GM23338 (cell line): ENCODE measurements around the gene LMX1B. TPM values are rescaled to one million over a fixed set of nuclear protein-coding genes. Genes with fewer than 3 reads are reported as not detected.

Source experiments
- ATAC-seq: fragments of 200-7000 bp; cut with Tn5 transposase; 3 replicates; pipeline ENCODE4 v1.9.1; 2020
- DNase-seq: peaks from one replicate; pipeline ENCODE4 v3.0.0-alpha.2; 2015; ENCODE audit warnings: low spot score
- H2AFZ ChIP-seq: fragments of 200-600 bp; sonication (generic); 2 replicates; pipeline ENCODE4 v1.8.0; 2016; ENCODE audit warnings: antibody characterized with exemption, mild to moderate bottlenecking, moderate library complexity
- H3F3A ChIP-seq: fragments of 200-600 bp; sonication (generic); replicated peaks from 2 replicates; pipeline ENCODE4 v1.8.0; 2017; ENCODE audit warnings: antibody characterized with exemption, mixed run types, low read depth
- H3K27ac ChIP-seq: fragments of 200-600 bp; sonication (generic); 2 replicates; pipeline ENCODE4 v1.6.1; 2016; ENCODE audit warnings: low read depth
- H3K27me3 ChIP-seq: fragments of 200-600 bp; sonication (generic); 2 replicates; pipeline ENCODE4 v1.8.0; 2016; ENCODE audit warnings: mild to moderate bottlenecking, mixed run types, moderate library complexity; ENCODE audit not compliant: insufficient read depth
- H3K36me3 ChIP-seq: fragments of 200-600 bp; sonication (generic); 2 replicates; pipeline ENCODE4 v1.8.0; 2016; ENCODE audit warnings: mild to moderate bottlenecking; ENCODE audit not compliant: insufficient read depth
- H3K4me1 ChIP-seq: fragments of 200-600 bp; sonication (generic); 2 replicates; pipeline ENCODE4 v1.8.0; 2016; ENCODE audit warnings: mild to moderate bottlenecking, moderate library complexity; ENCODE audit not compliant: insufficient read depth
- H3K4me2 ChIP-seq: fragments of 200-600 bp; sonication (generic); 2 replicates; pipeline ENCODE4 v1.7.1; 2017; ENCODE audit warnings: mixed run types
- H3K4me3 ChIP-seq: fragments of 200-600 bp; sonication (generic); 2 replicates; pipeline ENCODE4 v1.6.1; 2016; ENCODE audit warnings: mixed run types
- H3K79me2 ChIP-seq: fragments of 200-600 bp; sonication (generic); replicated peaks from 2 replicates; pipeline ENCODE4 v1.8.0; 2017; ENCODE audit warnings: mild to moderate bottlenecking; ENCODE audit not compliant: insufficient read depth
- H3K9me2 ChIP-seq: fragments of 200-600 bp; sonication (generic); 2 replicates; pipeline ENCODE4 v1.8.0; 2017; ENCODE audit not compliant: insufficient read depth
- H4K20me1 ChIP-seq: fragments of 200-600 bp; sonication (generic); replicated peaks from 2 replicates; pipeline ENCODE4 v1.8.0; 2017; ENCODE audit warnings: mild to moderate bottlenecking; ENCODE audit not compliant: insufficient read depth
- H3K27ac Mint-ChIP-seq: 2 replicates; pipeline ENCODE4 v1.8.0; 2020; ENCODE audit warnings: inconsistent platforms, mild to moderate bottlenecking, moderate library complexity, mixed read lengths
- H3K27me3 Mint-ChIP-seq: 3 replicates; pipeline ENCODE4 v1.8.0; 2022; ENCODE audit warnings: low read depth, mild to moderate bottlenecking, moderate library complexity, mixed read lengths, inconsistent platforms; ENCODE audit not compliant: insufficient read depth, poor library complexity
- H3K36me3 Mint-ChIP-seq: 3 replicates; pipeline ENCODE4 v1.8.0; 2021; ENCODE audit warnings: low read depth, mild to moderate bottlenecking, inconsistent platforms, moderate library complexity, mixed read lengths
- H3K4me1 Mint-ChIP-seq: 3 replicates; pipeline ENCODE4 v1.8.0; 2020; ENCODE audit warnings: mild to moderate bottlenecking, inconsistent platforms, mixed read lengths
- H3K4me3 Mint-ChIP-seq: 3 replicates; pipeline ENCODE4 v1.8.0; 2021; ENCODE audit warnings: moderate library complexity, mild to moderate bottlenecking, inconsistent platforms, mixed read lengths
- H3K9me3 Mint-ChIP-seq: 3 replicates; pipeline ENCODE4 v1.8.0; 2020; ENCODE audit warnings: moderate library complexity, mild to moderate bottlenecking, inconsistent platforms, mixed read lengths
- EZH2 ChIP-seq: fragments of 200-600 bp; sonication (generic); IDR thresholded peaks from one replicate; pipeline ENCODE4 v1.8.0; 2017; ENCODE audit warnings: antibody characterized with exemption, mild to moderate bottlenecking, low read depth; ENCODE audit not compliant: unreplicated experiment
- EZH2phosphoT487 ChIP-seq: fragments of 200-600 bp; sonication (generic); IDR thresholded peaks from one replicate; pipeline ENCODE4 v1.8.1; 2018; ENCODE audit warnings: antibody characterized with exemption; ENCODE audit not compliant: unreplicated experiment
- JUNB ChIP-seq: IDR thresholded peaks from one replicate; pipeline ENCODE4 v1.6.1; 2016; ENCODE audit warnings: antibody characterized with exemption; ENCODE audit not compliant: unreplicated experiment
- NANOG ChIP-seq: IDR thresholded peaks from 2 replicates; pipeline ENCODE4 v1.6.1; 2016; ENCODE audit warnings: antibody characterized with exemption, borderline replicate concordance
- POLR2AphosphoS5 ChIP-seq: IDR thresholded peaks from 2 replicates; pipeline ENCODE4 v1.6.1; 2016; ENCODE audit warnings: antibody characterized with exemption, low read depth
- STAT1 ChIP-seq: IDR thresholded peaks from one replicate; pipeline ENCODE4 v1.6.1; 2016; ENCODE audit warnings: antibody characterized with exemption; ENCODE audit not compliant: unreplicated experiment
- ZNF331 ChIP-seq: fragments of 250-450 bp; sonication (Bioruptor Pico); IDR thresholded peaks from 2 replicates; pipeline ENCODE4 v1.5.0; 2020; ENCODE audit warnings: low read depth, mild to moderate bottlenecking, moderate library complexity
- polyA plus RNA-seq: library from polyadenylated mRNA; unstranded; fragments of >200 nt; fragmentation: Nextera tagmentation; extraction: Ambion mirVana; gene quantifications from 2 replicates; pipeline ENCODE4 v1.2.1, GENCODE V29; 2016
- total RNA-seq: library from RNA; depleted of rRNA; stranded (reverse); fragments of >200 nt; shearing (Covaris generic); gene quantifications from 2 replicates; pipeline ENCODE4 v1.2.3, GENCODE V29; 2014
- TF ChIP-seq, protein P1 (sequence below): IDR thresholded peaks from 2 replicates; pipeline ENCODE4 v1.6.1; 2016; ENCODE audit warnings: antibody characterized with exemption
- TF ChIP-seq, protein P2 (sequence below): IDR thresholded peaks from one replicate; pipeline ENCODE4 v1.6.1; 2018; ENCODE audit warnings: antibody characterized with exemption; ENCODE audit not compliant: unreplicated experiment
- TF ChIP-seq, protein P3 (sequence below): fragments of 250-450 bp; sonication (Bioruptor Pico); IDR thresholded peaks from 2 replicates; pipeline ENCODE4 v1.5.0; 2020; ENCODE audit warnings: mild to moderate bottlenecking, moderate library complexity

Gene LMX1B
- total and polyA plus RNA-seq, 2 experiments from 2014 or later, result 0.08 to 0.21 TPM

DNA sequence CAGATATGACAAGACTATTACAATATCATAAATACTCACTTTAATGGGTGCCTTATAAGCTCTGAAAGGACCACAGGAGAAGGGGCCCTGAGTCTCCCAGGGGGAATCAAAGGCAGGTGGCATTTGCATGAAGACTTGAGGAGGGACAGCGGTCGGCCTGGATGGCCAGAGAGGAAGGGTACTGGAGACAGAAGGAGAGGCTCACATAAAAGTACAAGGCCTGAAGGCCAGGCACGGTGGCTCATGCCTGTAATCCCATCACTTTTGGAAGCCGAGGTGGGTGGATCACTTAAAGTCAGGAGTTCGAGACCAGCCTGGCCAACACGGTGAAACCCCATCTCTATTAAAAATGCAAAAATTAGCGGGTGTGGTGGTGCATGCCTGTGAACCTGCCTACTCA, 29.1 kb upstream of the LMX1B start:
- no peak overlapping the region for H2AFZ ChIP-seq
- peaks cover 3% of the 10 kb centered on the region; the same call in 2 of the 3 replicates for H3K9me3 Mint-ChIP-seq
- DNase-seq (no peak), ATAC-seq (no peak)
- TF ChIP-seq EZH2phosphoT487 (no peak), EZH2 (no peak), POLR2AphosphoS5 (no peak), NANOG (no peak), STAT1 (no peak)
- TF ChIP-seq, protein P1, sequence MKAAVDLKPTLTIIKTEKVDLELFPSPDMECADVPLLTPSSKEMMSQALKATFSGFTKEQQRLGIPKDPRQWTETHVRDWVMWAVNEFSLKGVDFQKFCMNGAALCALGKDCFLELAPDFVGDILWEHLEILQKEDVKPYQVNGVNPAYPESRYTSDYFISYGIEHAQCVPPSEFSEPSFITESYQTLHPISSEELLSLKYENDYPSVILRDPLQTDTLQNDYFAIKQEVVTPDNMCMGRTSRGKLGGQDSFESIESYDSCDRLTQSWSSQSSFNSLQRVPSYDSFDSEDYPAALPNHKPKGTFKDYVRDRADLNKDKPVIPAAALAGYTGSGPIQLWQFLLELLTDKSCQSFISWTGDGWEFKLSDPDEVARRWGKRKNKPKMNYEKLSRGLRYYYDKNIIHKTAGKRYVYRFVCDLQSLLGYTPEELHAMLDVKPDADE, result no peak
- H3F3A ChIP-seq, result no peaks in the 10 kb centered on the region
- no peaks in the 10 kb centered on the region for H3K36me3 ChIP-seq
- no peak overlapping the region for H3K4me3 Mint-ChIP-seq
- no peaks in the 10 kb centered on the region; the same call in 1 of the 2 replicates for H3K4me1 ChIP-seq
- peaks cover 17% of the 10 kb centered on the region for H3K4me1 Mint-ChIP-seq
- H3K27ac ChIP-seq, result no peak overlapping the region
- H3K27me3 Mint-ChIP-seq, result peaks cover 7% of the 10 kb centered on the region
- H3K79me2 ChIP-seq, result no peaks in the 10 kb centered on the region
- no peaks in the 10 kb centered on the region for H3K9me2 ChIP-seq
- no peak overlapping the region for H3K4me3 ChIP-seq
- H4K20me1 ChIP-seq, result no peaks in the 10 kb centered on the region
- H3K36me3 Mint-ChIP-seq, result no peaks in the 10 kb centered on the region
- H3K4me2 ChIP-seq, result no peak overlapping the region
- no peak overlapping the region for H3K27ac Mint-ChIP-seq
- no peaks in the 10 kb centered on the region for H3K27me3 ChIP-seq

DNA sequence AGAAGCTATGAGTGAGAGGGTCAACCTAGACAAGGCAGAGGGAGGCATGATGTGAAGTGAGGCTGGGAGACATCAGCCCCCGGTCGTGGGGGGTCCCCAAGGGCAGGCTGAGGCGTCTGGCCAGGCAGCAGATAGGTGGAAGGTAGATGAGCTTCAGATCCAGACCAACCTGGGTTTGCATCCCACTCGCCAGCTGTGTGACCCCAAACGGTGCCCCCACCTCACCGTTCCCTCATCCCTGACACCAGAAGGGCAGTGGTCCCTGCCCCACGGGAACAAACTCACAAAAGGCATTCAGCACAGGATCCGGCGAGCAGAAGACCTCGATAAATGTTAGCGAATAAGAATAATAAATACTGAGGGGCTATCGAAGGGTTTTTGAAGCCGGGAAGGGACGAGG, 27.5 kb upstream of the LMX1B start:
- Histone ChIP-seq H3K4me1 (no peaks in the 10 kb centered on the region), H3K27ac (no peak overlapping the region), H3K27me3 (no peaks in the 10 kb centered on the region), H3K4me3 (no peak overlapping the region), H3K4me2 (no peak overlapping the region), H3K36me3 (no peaks in the 10 kb centered on the region), H4K20me1 (no peaks in the 10 kb centered on the region), H3K79me2 (no peaks in the 10 kb centered on the region), H3F3A (no peaks in the 10 kb centered on the region), H3K9me2 (no peaks in the 10 kb centered on the region), H2AFZ (no peak overlapping the region)
- Mint-ChIP-seq H3K36me3 (no peaks in the 10 kb centered on the region), H3K4me3 (no peak overlapping the region), H3K9me3 (peaks cover 3% of the 10 kb centered on the region; the same call in 2 of the 3 replicates), H3K27me3 (peaks cover 7% of the 10 kb centered on the region), H3K4me1 (peaks cover 11% of the 10 kb centered on the region), H3K27ac (no peak overlapping the region)
- no peak for DNase-seq
- no peak for ATAC-seq
- TF ChIP-seq EZH2phosphoT487 (no peak), EZH2 (no peak), JUNB (no peak), ZNF331 (CRISPR knock-in tag) (no peak), STAT1 (no peak)
- TF ChIP-seq, protein P1, result no peak
- TF ChIP-seq, protein P2, sequence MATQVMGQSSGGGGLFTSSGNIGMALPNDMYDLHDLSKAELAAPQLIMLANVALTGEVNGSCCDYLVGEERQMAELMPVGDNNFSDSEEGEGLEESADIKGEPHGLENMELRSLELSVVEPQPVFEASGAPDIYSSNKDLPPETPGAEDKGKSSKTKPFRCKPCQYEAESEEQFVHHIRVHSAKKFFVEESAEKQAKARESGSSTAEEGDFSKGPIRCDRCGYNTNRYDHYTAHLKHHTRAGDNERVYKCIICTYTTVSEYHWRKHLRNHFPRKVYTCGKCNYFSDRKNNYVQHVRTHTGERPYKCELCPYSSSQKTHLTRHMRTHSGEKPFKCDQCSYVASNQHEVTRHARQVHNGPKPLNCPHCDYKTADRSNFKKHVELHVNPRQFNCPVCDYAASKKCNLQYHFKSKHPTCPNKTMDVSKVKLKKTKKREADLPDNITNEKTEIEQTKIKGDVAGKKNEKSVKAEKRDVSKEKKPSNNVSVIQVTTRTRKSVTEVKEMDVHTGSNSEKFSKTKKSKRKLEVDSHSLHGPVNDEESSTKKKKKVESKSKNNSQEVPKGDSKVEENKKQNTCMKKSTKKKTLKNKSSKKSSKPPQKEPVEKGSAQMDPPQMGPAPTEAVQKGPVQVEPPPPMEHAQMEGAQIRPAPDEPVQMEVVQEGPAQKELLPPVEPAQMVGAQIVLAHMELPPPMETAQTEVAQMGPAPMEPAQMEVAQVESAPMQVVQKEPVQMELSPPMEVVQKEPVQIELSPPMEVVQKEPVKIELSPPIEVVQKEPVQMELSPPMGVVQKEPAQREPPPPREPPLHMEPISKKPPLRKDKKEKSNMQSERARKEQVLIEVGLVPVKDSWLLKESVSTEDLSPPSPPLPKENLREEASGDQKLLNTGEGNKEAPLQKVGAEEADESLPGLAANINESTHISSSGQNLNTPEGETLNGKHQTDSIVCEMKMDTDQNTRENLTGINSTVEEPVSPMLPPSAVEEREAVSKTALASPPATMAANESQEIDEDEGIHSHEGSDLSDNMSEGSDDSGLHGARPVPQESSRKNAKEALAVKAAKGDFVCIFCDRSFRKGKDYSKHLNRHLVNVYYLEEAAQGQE, result no peak
- TF ChIP-seq, protein P3, sequence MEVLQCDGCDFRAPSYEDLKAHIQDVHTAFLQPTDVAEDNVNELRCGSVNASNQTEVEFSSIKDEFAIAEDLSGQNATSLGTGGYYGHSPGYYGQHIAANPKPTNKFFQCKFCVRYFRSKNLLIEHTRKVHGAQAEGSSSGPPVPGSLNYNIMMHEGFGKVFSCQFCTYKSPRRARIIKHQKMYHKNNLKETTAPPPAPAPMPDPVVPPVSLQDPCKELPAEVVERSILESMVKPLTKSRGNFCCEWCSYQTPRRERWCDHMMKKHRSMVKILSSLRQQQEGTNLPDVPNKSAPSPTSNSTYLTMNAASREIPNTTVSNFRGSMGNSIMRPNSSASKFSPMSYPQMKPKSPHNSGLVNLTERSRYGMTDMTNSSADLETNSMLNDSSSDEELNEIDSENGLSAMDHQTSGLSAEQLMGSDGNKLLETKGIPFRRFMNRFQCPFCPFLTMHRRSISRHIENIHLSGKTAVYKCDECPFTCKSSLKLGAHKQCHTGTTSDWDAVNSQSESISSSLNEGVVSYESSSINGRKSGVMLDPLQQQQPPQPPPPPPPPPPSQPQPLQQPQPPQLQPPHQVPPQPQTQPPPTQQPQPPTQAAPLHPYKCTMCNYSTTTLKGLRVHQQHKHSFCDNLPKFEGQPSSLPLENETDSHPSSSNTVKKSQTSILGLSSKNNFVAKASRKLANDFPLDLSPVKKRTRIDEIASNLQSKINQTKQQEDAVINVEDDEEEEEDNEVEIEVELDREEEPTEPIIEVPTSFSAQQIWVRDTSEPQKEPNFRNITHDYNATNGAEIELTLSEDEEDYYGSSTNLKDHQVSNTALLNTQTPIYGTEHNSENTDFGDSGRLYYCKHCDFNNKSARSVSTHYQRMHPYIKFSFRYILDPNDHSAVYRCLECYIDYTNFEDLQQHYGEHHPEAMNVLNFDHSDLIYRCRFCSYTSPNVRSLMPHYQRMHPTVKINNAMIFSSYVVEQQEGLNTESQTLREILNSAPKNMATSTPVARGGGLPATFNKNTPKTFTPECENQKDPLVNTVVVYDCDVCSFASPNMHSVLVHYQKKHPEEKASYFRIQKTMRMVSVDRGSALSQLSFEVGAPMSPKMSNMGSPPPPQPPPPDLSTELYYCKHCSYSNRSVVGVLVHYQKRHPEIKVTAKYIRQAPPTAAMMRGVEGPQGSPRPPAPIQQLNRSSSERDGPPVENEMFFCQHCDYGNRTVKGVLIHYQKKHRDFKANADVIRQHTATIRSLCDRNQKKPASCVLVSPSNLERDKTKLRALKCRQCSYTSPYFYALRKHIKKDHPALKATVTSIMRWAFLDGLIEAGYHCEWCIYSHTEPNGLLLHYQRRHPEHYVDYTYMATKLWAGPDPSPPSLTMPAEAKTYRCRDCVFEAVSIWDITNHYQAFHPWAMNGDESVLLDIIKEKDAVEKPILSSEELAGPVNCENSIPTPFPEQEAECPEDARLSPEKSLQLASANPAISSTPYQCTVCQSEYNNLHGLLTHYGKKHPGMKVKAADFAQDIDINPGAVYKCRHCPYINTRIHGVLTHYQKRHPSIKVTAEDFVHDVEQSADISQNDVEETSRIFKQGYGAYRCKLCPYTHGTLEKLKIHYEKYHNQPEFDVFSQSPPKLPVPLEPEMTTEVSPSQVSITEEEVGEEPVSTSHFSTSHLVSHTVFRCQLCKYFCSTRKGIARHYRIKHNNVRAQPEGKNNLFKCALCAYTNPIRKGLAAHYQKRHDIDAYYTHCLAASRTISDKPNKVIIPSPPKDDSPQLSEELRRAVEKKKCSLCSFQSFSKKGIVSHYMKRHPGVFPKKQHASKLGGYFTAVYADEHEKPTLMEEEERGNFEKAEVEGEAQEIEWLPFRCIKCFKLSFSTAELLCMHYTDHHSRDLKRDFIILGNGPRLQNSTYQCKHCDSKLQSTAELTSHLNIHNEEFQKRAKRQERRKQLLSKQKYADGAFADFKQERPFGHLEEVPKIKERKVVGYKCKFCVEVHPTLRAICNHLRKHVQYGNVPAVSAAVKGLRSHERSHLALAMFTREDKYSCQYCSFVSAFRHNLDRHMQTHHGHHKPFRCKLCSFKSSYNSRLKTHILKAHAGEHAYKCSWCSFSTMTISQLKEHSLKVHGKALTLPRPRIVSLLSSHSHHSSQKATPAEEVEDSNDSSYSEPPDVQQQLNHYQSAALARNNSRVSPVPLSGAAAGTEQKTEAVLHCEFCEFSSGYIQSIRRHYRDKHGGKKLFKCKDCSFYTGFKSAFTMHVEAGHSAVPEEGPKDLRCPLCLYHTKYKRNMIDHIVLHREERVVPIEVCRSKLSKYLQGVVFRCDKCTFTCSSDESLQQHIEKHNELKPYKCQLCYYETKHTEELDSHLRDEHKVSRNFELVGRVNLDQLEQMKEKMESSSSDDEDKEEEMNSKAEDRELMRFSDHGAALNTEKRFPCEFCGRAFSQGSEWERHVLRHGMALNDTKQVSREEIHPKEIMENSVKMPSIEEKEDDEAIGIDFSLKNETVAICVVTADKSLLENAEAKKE (CRISPR knock-in tag), result no peak
